SKM-1 (cell line): ENCODE results near the gene DUS2.

ENCODE experiments used
- DNase-seq: peaks from one replicate; lab custom pipeline; 2025; ENCODE audit not compliant: unreplicated experiment; lab: John Stamatoyannopoulos, UW

The DUS2 gene

DNA sequence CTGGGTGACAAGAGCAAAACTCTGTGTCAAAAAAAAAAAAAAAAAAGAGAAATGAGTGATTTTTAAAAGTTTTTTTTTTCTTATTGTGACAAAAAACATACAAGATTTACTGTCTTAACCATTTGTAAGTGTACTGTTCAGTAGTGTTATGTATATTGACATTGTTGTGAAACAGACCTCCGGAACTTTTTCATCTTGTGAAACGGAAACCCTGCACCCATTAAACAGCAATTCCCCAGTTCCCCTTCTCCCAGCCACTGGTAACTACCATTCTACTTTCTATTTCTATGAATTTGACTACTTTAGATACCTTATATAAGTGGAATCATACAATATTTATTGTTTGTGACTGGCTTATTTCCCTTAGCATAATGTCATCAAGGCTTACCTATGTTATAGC lies 18.7 kb downstream of the DUS2 start:
- DNase-seq: no peak

DNA sequence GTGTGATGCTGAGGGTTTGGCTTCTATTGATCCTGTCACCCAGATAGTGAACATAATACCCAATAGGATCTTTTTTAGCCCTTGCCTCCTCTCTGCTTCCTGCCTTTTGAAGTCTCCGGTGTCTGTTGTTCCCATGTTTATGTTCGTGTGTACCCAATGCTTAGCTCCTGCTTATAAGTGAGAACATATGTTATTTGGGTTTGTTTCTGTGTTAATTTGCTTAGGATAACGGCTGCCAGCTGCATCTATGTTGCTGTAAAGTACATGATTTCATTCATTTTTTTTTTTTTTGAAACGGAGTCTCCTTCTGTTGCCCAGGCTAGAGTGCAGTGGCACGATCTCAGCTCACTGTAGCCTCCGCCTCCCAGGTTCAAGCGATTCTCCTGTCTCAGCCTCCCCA lies 23.0 kb downstream of the DUS2 start:
- no peak for DNase-seq

DNA sequence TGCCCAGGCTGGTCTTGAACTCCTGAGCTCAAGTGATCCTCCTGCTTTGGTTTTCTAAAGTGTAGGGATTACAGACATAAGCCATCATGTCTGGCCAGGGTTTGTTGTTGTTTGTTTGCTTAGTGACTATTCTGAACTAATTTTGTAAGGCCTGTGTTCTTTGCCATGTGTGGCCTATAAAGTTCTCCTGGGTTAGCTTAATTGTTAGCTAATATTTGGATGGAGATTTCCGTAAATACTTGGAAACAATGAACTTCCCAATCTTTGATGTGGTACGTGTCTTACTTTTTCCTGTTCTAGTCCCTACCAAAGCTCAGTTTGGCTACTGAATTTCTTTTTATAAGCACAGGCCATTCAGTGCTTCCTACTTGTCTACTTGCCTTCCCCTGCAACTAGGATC lies 24.9 kb downstream of the DUS2 start:
- no peak for DNase-seq

DNA sequence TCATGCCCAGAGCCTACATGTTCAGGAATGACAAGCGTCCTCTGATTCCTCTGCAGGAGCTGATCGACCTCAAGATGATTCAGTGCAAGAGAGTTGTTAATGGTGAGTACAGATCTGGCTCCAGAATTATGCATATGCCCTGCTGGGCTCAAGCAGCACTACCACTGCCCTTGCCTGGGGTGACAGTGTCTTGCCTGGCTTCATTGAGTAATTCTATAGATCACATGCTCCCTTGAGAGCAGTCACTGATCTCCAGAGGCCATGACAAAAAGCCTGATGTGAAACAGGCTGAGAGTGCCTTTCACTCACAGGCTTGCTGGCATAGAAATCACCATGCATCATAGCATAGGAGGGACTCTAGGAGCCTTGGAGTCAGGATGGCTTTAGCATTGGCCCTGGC lies 26.4 kb downstream of the DUS2 start:
- DNase-seq: no peak

DNA sequence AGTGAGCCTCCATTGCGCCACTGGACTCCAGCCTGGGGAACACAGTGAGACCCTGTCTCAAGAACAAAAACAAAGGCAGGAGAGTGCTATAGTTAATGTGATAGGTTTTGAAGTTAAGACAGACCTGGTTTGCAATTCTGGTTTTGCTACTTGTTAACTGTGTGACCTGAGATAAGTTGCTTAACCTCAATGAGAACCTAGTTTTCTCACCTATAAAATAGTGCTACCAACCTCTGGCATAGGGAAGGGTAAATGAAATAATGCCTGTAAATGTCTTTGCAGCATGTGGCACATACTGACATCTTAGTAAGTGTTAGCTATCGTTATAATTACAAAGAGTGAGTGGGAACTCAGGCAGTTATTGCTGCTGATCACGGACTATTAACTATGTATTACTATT lies 32.3 kb downstream of the DUS2 start:
- DNase-seq: no peak

DNA sequence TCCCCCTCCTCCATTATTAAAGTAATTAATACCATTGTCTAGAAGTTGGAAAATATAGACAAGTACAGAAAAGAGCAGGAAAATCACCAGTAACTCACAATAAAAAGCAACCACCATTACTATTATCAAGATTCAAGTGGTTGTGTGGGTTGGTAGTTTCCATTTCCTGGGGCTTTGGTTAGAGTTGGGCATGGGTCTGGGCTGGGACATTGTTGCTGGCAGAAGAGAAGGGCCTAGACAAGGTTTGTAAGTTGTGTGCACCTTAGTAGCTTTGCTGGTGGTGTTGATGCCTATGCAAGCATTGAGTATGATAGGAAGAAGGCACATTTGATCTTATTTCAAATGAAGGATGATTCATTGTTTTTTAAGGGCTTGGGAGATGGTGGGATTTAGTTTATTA lies 36.7 kb downstream of the DUS2 start:
- DNase-seq: no peak

DNA sequence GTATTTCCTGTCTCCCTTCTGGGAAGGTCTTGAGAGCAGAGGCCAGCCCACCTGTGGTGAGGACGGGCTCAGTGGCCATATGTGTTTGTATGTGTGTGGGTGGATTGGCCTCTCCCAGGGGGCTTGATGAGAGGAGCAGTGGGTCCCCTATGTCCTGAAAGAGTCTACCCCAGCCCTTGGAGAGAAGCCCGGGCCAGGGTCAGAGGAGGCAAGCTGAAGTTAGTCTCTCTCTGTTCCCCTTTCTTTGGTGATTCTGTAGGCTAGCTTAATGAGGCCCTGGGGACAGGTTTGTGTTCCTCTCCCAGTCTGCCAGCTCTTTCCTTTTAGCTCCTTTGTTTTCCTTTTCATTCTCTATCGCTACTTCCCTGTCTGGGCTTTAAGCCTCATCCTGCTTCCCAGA lies 38.3 kb downstream of the DUS2 start:
- DNase-seq: no peak

DNA sequence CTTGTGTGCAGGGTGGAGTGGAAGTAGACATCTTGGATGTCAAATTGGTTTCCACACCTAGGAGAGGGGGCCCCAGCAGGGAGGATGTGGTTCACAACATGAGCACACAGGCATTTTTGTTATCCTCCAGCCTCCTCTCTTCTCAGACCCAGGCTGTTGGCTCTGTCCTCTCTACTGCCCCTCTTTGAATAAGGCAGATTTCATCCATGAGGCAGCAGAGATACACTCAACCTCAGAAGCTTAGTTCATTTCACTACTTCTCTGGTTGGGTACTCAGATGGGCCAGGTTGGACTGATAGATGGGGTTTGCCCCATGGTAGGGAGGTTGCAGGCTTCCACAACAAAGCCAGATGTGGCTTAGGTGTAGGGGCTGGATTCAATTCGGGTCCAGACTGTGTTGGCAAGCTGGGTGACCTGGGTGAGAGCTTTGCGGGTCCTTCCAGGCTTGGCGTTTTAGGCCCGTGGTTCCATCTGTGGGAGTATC lies 39.9 kb downstream of the DUS2 start:
- no peak for DNase-seq

DNA sequence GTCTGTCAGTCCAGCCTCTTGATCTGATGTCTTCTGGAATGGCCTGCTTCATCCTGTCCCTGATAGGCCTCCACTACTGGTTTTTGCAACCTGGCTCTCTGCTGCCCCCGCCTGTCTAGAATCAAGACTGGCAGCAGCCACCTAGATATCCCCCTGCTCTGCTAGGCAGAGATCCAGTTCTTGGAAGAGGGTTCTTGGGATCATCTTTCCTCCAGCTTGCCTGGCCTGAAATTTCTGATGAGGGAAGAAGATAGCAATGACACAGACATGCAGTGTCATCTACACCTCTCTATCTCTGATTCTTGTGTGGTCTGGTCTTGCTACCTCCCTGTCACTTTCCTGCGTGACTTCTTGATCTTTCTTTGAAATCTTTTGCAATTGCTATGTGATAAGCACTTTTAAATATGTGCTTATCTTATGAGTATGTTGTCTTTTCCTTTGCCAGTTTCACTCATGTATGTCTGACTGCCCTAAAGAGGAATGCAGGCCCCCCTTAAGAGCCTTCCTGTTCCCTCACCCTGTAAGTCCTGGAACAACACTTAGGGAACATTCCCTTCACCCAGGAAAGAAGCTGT lies 41.8 kb downstream of the DUS2 start:
- no peak for DNase-seq

DNA sequence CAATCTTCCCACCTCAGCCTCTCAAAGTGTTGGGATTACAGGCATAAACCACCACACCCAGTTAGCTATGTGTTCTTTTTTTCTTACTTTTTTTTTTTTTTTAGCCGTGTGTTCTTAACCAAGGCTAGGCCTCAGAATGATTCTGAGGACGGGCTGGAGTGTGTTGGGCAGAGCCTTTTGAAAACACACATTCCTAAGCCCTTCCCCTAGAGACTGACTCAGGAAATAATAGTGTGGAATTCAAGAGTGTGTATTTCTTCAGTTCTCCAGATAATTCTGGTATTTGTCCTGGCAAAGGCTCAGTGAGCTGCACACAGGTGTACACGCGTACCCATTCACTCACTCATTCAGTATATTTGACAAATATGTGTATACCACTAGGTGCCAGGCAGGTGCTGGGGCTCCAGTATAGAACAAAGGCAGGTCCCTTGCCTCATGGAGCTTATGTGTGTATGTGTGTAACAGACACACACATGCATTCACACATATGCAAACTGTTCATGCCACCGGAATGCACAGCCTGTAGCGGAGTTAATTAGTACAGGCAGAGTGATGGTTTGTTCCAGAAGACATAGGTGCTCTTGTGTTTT lies 42.7 kb downstream of the DUS2 start:
- no peak for DNase-seq

DNA sequence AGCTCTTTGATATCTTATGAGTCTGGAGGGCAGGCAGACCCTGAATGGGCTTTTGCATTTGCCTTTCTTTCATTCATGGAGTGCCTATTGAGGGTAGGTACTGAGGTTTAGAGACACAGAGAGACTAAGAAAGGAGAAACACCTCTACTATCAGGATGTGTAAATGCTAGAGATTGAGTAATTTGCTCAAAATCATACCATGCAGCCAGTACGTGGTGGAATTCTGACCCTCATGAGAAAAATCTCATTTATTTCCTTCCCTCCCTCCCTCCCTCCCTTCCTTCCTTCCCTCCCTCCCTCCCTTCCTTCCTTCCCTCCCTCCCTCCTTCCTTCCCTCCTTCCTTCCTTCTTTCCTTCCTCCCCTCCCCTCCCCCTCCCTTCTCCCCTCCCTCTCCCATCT lies 43.7 kb downstream of the DUS2 start:
- no peak for DNase-seq

DNA sequence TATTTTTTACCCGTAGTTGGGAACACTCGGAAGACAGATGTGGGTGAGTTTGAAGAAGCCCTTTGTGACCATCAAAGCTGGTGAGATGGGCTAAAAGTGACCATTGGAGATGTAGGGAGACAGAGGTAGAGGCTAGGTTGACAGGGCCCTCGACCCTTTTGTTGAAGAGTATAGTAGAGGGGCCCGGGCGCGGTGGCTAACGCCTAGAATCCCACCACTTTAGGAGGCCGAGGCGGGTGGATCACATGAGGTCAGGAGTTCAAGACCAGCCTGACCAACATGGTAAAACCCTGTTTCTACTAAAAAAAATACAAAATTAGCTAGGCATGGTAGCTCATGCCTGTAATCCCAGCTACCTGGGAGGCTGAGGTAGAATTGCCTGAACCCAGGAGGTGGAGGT lies 45.8 kb downstream of the DUS2 start:
- no peak for DNase-seq

DNA sequence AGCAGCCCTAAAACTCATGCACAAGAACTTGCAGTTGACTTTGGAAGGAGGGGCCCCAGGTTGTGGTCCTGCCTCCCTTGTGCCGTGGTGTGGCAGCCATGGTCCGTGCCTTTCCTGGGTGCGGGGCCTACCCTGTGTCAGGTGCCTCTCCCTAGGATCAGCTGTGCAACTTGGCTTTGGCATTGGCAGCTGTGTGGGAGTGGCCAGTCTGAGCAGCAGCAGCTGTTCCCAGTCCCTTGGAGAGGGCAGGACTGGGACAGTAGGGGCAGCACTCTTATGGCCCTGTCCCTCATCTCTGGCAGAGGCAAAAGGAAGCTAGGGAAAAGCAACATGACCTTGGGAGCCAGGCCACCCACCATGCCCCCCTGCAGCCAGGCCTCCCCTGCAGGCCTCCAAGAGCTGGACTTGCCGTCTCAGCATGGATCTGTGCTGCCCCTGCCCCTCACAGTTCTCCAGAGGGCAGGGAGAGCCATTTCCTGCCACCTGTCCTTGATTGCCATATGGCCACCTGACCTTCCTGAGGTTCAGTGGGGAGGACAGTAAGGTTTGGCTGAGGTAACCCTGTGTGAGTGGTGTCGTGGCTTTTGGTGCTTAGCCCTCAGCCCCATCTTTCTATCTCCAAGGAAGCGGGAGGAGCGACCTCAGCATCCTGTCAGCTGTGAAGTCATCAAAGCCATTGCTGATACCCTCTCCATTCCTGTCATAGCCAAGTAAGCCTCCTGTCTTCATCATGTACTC lies 46.6 kb downstream of the DUS2 start:
- DNase-seq: no peak

DNA sequence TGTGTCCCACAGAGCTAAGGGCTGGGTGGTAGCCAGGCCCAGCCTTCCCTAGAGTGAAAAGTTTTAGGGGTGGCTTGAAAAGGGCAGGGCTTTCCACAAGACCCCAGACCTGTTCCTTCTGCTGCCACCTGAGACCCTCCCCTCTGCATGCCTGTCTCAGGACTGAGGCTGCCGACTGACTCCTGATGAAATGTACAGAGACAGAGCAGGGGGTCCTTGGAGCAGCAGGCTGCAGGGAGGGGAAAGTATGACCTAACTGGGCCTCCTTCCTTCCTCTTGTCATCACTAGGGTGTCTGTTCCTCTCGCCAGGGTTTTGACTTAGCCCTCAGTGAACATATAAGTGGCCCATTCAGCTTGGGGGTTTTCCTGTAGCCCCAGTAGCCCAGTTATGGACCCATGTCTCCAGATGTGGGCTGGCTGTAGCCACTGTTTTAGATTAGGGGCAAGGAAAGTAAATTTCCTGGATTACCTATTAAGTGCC lies 47.2 kb downstream of the DUS2 start:
- DNase-seq: no peak

DNA sequence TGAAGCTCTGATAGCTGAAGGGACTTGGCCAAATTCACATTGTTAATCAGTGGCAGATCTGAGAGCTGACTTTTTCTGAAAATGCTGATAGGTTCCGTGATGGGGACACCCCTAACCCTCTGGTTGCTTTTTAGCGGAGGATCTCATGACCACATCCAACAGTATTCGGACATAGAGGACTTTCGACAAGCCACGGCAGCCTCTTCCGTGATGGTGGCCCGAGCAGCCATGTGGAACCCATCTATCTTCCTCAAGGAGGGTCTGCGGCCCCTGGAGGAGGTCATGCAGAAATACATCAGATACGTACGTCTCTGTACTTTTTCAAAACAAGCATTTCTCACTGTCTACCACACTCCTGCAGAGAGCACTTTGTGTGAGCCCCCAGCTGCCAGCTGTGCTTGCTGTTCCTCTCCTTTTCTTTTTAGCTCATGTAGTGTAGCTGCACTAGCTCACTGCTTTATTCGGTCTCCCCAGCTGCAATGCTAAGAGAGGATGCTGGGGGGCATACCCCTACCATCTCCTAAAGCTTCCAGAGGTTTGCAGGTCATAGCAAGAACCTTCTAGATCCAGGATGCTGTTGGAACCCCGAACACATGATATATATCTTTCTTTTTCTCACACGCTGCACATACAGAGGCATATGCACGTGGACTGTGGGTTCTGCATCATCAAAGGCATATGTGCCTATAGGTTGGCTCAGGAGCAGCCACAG lies 47.9 kb downstream of the DUS2 start:
- no peak for DNase-seq

DNA sequence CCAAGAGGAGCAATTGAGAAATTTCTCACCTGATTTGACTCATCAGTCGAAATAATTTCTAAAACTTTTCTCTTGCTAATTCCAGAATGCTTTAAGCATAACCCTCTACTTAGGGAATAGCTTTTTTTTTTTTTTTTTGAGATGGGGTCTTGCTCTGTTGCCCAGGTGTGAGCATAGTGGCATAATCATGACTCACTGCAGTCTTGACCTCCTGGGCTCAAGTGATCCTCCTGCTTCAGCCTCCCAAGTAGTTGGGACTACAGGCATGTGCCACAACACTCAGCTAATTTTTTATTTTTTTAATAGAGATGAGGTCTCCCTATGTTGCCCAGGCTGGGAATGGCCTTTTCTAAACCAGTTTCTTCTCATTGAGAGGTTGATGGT lies 48.4 kb downstream of the DUS2 start:
- no peak for DNase-seq

DNA sequence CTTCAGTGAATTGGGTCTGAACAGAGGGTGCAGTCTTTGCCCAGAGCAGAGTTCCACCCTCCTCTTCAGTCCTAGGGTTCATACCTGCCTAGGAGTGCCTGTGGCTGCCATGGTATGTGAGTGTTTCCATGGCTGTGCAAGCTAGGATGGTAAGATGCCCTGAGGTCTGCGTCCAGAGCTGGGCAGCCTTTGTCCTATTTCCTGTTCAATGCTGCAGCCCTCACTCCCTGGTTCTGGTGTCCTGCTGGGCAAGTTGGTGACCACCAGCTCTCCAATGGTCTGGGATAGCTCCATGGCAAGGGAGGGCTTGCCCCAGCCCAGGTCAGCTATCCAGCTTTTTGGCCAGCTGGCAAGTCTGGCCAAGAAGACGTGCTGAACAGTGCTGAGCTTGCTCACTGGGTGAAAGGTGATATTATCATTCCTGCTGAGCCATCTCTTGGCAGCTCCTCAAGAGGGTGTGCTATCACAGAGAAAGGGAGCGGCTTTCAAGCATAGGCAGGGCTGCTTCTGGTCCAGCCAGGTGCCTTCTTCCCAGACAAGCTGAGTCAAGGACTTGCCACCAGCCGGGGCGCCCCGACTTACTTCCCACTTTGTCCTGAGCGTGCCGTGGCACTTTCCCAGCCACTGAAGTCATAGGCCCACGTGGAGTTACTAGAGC lies 49.1 kb downstream of the DUS2 start:
- no peak for DNase-seq

DNA sequence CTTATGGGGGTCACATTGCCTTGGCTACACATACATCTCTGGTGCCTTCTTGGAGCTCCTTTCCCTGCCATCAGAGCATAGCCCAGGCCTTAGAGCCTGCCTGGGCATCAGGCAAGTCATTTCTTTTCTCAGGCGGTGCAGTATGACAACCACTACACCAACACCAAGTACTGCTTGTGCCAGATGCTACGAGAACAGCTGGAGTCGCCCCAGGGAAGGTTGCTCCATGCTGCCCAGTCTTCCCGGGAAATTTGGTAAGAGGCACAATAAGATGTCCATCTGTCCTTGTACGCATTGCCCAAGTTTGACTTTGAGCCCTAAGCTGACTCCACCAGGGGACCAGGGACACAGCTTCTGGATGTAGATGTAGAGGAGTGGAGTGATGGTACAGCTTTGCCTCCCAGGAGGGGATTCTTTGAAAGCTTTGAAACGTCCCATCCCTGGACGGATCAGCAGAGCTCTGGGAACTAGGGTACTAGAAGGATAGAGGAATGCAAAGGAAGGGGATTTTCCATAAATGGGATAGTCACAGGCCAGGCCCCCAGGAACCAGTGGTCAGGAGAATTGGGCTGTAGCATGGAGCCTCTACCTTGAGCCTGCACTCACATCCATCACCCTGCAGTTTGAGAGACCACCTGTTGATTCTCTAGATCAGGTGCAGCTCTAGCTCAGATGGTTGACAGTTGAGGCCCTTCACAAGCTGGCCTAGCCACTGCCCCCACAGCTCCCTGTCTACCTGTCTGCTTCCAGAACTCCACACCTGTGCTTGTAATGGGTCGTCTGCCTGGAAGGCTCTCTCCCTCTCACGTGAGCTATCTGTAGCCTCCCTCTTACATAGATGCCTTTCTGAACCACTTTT lies 51.0 kb downstream of the DUS2 start:
- DNase-seq: no peak

DNA sequence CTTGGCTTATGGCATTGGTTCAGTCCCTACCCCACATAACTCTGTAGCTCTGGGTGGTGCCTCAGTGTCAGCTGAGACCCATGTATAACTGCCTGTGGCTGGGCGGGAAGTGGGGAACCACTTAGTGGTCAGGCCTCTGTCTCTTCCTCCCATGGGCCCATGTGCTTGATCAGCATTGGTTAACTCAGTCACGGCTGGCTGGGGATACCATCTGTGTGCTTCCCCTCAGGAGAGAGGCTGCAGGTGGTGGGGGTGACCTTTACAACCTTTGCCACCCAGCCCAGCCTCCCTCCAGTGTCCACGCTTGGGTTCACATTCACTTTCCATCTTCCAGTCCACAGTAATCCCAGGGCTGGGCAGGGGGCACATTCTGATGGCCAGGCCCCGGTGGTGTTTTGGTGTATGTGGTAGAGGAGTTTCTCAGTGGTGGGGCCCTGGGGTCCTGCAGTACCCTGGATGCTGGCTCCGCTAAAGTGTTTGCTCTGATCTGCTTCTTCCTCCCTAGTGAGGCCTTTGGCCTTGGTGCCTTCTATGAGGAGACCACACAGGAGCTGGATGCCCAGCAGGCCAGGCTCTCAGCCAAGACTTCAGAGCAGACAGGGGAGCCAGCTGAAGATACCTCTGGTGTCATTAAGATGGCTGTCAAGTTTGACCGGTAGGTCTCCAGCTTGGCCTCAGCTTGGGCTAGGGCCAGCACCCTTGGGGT lies 51.9 kb downstream of the DUS2 start:
- no peak for DNase-seq

DNA sequence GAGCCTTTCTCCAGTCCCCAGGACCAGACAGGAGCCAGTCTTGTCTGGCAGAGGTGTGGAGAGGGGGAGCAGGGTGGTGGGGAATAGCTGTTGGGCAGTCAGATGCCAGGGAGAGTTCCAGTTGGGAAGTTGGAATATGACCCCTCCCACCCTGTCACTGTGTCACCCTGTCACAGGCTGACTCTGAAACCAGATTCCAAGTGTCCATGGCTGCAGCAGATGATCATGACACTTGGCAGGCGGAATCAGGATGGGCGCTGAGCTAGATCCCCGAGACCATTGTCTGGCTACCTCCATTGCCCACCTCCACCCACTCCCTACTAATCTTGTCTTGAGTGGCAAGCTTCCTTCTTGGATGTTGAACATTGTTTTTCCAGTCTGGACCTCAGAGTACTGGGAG lies 52.9 kb downstream of the DUS2 start:
- no peak for DNase-seq
